Body of pancreas (tissue), 4 donors: Measurements from ENCODE around the gene NXPH3.
"Not testable (repeated sequence)": the region's sequence is repeated elsewhere in the genome, so short reads cannot be mapped to it uniquely, and the experiment has no call there.

Experiments used
- POLR2A ChIP-seq, 3 donors: fragments of 450-650 bp; IDR thresholded peaks; one replicate each; pipeline ENCODE4 v1.6.1; 2016; ENCODE audit warnings: antibody characterized with exemption in 3 of 3, mild to moderate bottlenecking in 2 of 3
- TF ChIP-seq, protein P1 (sequence below), 7 experiments: fragments of 450-650 bp in 4 of 7; fragments of 200-600 bp in 3 of 7; sonication (generic) in 3 of 7; IDR thresholded peaks; one replicate each; pipeline ENCODE4 v1.5.1; 2016 to 2019; ENCODE audit warnings: antibody characterized with exemption in 7 of 7

DNA sequence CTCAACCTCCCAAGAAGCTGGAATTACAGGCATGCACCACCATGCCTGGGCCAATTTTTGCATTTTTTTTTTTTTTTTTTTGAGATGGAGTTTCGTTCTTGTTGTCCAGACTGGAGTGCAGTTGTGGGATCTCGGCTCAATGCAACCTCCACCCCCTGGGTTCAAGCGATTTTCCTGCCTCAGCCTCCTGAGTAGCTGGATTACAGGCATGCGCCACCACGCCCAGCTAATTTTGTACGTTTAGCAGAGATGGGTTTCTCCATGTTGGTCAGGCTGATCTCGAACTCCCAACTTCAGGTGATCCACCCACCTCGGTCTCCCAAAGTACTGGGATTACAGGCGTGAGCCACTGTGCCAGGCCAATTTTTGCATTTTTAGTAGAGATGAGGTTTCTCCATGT is 24.9 kb upstream of the NXPH3 start:
- not testable (repeated sequence) for TF ChIP-seq POLR2A (IDR thresholded peaks at IDR 0.05)
- TF ChIP-seq, protein P1, sequence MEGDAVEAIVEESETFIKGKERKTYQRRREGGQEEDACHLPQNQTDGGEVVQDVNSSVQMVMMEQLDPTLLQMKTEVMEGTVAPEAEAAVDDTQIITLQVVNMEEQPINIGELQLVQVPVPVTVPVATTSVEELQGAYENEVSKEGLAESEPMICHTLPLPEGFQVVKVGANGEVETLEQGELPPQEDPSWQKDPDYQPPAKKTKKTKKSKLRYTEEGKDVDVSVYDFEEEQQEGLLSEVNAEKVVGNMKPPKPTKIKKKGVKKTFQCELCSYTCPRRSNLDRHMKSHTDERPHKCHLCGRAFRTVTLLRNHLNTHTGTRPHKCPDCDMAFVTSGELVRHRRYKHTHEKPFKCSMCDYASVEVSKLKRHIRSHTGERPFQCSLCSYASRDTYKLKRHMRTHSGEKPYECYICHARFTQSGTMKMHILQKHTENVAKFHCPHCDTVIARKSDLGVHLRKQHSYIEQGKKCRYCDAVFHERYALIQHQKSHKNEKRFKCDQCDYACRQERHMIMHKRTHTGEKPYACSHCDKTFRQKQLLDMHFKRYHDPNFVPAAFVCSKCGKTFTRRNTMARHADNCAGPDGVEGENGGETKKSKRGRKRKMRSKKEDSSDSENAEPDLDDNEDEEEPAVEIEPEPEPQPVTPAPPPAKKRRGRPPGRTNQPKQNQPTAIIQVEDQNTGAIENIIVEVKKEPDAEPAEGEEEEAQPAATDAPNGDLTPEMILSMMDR (IDR thresholded peaks at IDR 0.05): not testable (repeated sequence)
